Diencephalon (tissue), 1 donor: ENCODE results near the gene UNC45B. TPM values are rescaled to one million over a fixed set of nuclear protein-coding genes. Genes with fewer than 3 reads are reported as not detected.

Experiments
- total RNA-seq: library from RNA; depleted of rRNA; stranded (reverse); fragments of >200 nt; gene quantifications from one replicate; pipeline ENCODE4 v1.2.3, GENCODE V29; 2014

Gene UNC45B
- total RNA-seq = not detected

GRCh38 chr17:35147375-35147905 lies at the start of gene UNC45B:
TSS of gene UNC45B (plus strand) at chr17:35147817. CDS start at chr17:35148264, 447 bp downstream.

GRCh38 chr17:35119370-35120165 lies 28.0 kb upstream of the UNC45B start, which contains the start of gene RAD51D:
TSS of gene RAD51D (minus strand) at chr17:35119860. CDS start at chr17:35119613, 247 bp downstream.

GRCh38 chr17:35121315-35121714 lies 26.3 kb upstream of the UNC45B start, which contains the start of gene FNDC8:
TSS of gene FNDC8 (plus strand) at chr17:35121615. CDS start at chr17:35121694, 79 bp downstream.

GRCh38 chr17:35141681-35142466 lies 5.7 kb upstream of the UNC45B start, which contains the start of gene NLE1:
TSS of gene NLE1 (minus strand) at chr17:35142303. CDS start at chr17:35142275, 28 bp downstream.

GRCh38 chr17:35194001-35194400 lies 46.4 kb downstream of the UNC45B start, which contains the start of gene SLC35G3:
TSS of gene SLC35G3 (minus strand) at chr17:35194393. CDS start at chr17:35194307, 86 bp downstream.

Other genes starting within 250 kb of the UNC45B start
- 3.9 TPM for gene CCT6B, start 186.4 kb upstream of the UNC45B start, total RNA-seq
- gene ZNF830, start 186.3 kb upstream of the UNC45B start, total RNA-seq = 18.2 TPM
- gene LIG3, start 167.3 kb upstream of the UNC45B start, total RNA-seq = 30.9 TPM
- 8.8 TPM for gene RFFL, start 84.1 kb upstream of the UNC45B start, total RNA-seq
- gene RAD51D, start 28.0 kb upstream of the UNC45B start, total RNA-seq = 10.8 TPM
- gene FNDC8, start 26.2 kb upstream of the UNC45B start, total RNA-seq = not detected
- 20.5 TPM for gene NLE1, start 5.5 kb upstream of the UNC45B start, total RNA-seq
- not detected for gene SLC35G3, start 46.6 kb downstream of the UNC45B start, total RNA-seq
- 9.9 TPM for gene SLFN5, start 95.3 kb downstream of the UNC45B start, total RNA-seq
- 7.8 TPM for gene SLFN11, start 225.8 kb downstream of the UNC45B start, total RNA-seq